Measurements from ENCODE around the gene PRR14. TPM values are rescaled to one million over a fixed set of nuclear protein-coding genes. Genes with fewer than 3 reads are reported as not detected.

PRR14 gene
- polyA plus RNA-seq, 1 experiment = 5.2 TPM

DNA sequence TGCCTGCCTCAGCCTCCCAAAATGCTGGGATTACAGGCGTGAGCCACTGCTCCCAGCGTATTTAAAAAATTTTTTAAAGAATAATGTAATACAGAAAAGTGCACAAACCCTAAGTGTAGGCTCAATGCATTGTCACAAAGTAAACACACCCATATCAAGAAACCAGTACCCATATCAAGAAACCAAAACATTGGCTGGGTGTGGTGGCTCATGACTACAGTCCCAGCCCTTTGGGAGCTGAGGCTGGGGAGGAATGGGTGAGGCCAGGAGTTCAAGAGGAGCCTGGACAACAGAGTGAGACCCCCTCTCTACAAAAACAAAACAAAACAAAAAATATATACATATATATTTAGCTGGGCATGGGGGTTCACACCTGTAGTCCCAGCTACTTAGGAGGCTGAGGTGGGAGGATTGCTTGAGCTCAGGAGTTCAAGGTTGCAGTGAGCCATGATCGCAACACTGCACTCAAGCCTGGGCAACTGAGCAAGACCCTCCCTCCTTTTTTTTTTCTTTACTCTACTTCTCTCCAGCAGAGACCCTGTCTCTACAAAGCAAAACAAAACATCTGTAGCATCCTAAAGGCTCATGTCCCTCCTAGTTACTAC, 9.3 kb upstream of the PRR14 start:
- TF ChIP-seq, protein P1, sequence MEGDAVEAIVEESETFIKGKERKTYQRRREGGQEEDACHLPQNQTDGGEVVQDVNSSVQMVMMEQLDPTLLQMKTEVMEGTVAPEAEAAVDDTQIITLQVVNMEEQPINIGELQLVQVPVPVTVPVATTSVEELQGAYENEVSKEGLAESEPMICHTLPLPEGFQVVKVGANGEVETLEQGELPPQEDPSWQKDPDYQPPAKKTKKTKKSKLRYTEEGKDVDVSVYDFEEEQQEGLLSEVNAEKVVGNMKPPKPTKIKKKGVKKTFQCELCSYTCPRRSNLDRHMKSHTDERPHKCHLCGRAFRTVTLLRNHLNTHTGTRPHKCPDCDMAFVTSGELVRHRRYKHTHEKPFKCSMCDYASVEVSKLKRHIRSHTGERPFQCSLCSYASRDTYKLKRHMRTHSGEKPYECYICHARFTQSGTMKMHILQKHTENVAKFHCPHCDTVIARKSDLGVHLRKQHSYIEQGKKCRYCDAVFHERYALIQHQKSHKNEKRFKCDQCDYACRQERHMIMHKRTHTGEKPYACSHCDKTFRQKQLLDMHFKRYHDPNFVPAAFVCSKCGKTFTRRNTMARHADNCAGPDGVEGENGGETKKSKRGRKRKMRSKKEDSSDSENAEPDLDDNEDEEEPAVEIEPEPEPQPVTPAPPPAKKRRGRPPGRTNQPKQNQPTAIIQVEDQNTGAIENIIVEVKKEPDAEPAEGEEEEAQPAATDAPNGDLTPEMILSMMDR (IDR thresholded peaks at IDR 0.05; ENCODE audit: insufficient read depth, low read depth, low read length) = no peak
- no peak for DNase-seq (ENCODE audit: low read depth)
- ChIA-PET CTCF (interaction anchor here (0.8 to 1.1 kb wide), 3 partner anchors 9 to 43 kb away, joined by 3 to 4 read pairs (median 3); partner anchors contain the start of gene PRR14), POLR2A (no interaction called here)
- H3K27me3 ChIP-seq (ENCODE audit: control insufficient read depth, insufficient read depth, low read length) = no peaks in the 10 kb centered on the region; the same call in 1 of the 2 replicates
- H3K4me3 ChIP-seq (ENCODE audit: low read depth, low read length) = no peak overlapping the region
- no peaks in the 10 kb centered on the region for H3K36me3 ChIP-seq (ENCODE audit: control insufficient read depth, insufficient read depth, low read length)

DNA sequence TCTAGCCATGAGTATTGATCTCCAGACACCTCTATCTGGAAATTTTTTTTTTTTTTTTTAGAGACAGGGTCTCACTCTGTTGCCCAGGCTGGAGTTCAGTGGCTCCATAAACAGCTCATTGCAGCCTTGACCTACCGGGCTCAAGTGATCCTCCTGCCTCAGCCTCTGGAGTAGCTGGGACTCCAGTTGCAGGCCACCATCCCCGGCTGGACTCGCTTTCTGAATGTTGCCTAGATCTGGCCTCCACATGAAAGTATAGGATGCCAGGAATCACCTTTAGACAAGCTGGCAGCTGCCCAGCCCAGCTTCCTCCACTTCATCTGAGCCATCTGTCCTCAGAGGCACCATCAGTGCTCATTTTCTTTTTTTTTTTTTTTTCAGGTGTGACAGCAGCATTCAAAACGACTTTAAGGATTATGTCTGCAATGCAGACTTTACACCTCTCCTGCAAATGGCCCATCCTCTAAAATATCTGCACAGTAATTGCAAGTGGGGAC, 6.4 kb upstream of the PRR14 start:
- DNase-seq (ENCODE audit: low read depth) = no peak
- Histone ChIP-seq H3K4me3 (ENCODE audit: low read depth, low read length) (no peak overlapping the region), H3K36me3 (ENCODE audit: control insufficient read depth, insufficient read depth, low read length) (no peaks in the 10 kb centered on the region), H3K27me3 (ENCODE audit: control insufficient read depth, insufficient read depth, low read length) (no peaks in the 10 kb centered on the region; the same call in 1 of the 2 replicates)
- TF ChIP-seq, protein P1 (IDR thresholded peaks at IDR 0.05; ENCODE audit: insufficient read depth, low read depth, low read length) = no peak
- ChIA-PET POLR2A (no interaction called here), CTCF (interaction anchor here (0.7 to 1.2 kb wide), 2 partner anchors 18 to 195 kb away, joined by 3 read pairs; no protein-coding TSS in a partner anchor)

DNA sequence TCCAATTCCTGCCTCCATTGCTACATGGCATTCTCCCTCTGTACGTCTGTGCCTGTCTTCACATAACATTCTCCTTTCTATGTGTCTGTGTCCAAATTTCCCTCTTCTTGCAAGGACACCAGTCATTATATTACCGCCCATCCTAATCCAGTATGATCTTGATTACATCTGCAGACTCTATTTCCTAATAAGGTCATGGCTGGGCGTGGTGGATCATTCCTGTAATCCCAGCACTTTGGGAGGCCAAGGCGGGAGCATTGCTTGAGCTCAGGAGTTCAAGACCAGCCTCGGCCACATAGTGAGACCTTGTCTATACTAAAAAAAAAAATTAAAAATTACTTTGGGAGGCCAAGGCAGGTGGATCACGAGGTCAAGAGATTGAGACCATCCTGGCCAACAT, 5.0 kb upstream of the PRR14 start:
- no peaks in the 10 kb centered on the region for H3K27me3 ChIP-seq (ENCODE audit: control insufficient read depth, insufficient read depth, low read length)
- H3K4me3 ChIP-seq (ENCODE audit: low read depth, low read length) = no peak overlapping the region
- DNase-seq (ENCODE audit: low read depth) = no peak
- ChIA-PET CTCF (no interaction called here), POLR2A (no interaction called here)
- H3K36me3 ChIP-seq (ENCODE audit: control insufficient read depth, insufficient read depth, low read length) = no peaks in the 10 kb centered on the region
- TF ChIP-seq, protein P1 (IDR thresholded peaks at IDR 0.05; ENCODE audit: insufficient read depth, low read depth, low read length) = no peak

DNA sequence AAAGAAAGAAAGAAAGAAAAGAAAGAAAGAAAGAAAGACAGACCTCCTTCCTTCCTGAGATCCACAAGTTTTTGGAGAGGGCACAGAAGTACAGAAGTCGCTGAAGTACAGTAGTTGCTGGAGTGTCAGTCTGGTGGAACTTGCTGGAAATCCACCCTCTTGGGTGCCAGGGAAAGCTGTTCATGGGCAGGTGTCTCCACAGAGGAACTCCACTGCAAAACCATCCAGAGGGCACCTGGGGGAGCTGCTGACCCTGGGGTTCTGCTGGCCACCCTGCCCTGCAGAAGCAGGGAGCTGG, 3.5 kb upstream of the PRR14 start:
- no peak overlapping the region for H3K4me3 ChIP-seq (ENCODE audit: low read depth, low read length)
- H3K36me3 ChIP-seq (ENCODE audit: control insufficient read depth, insufficient read depth, low read length) = no peaks in the 10 kb centered on the region
- POLR2A ChIA-PET = no interaction called here
- CTCF ChIA-PET = no interaction called here
- H3K27me3 ChIP-seq (ENCODE audit: control insufficient read depth, insufficient read depth, low read length) = no peaks in the 10 kb centered on the region
- DNase-seq (ENCODE audit: low read depth) = no peak
- TF ChIP-seq, protein P1 (IDR thresholded peaks at IDR 0.05; ENCODE audit: insufficient read depth, low read depth, low read length) = no peak

DNA sequence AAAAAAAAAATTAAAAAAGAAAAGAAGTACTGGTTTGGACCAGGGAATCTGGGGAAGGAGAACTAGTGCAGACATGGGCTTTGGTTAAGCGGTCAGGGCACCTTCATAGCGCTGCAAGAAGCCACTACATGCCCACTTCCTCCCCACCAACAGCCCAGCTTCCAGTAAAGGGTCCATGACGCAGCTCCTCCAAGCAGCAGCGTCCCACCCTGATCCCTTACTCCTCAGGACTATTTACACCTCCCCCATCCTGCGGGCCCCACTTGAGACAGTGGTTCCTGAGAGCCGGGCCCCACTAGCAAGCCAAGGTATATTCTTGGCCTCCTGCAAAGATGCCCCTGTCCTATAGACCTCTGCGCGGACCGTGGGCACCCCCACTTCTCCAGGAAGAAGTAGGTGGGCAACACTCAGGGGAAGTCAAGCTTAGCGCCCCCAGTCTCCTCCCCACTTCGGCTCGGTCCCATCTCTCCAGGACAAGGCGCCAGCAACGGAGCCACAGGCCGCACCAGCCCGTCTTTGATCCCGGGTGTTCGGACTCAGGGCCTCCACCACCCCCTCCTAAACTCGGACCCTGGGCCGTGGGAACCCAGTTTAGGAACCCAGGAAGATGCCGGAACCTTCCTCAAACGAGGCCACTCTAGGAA, 913 bp upstream of the PRR14 start:
- TF ChIP-seq, protein P1 (IDR thresholded peaks at IDR 0.05; ENCODE audit: insufficient read depth, low read depth, low read length) = no peak
- DNase-seq (ENCODE audit: low read depth) = no peak
- POLR2A ChIA-PET = no interaction called here
- Histone ChIP-seq H3K4me3 (ENCODE audit: low read depth, low read length) (peak overlapping the region; percentile 15), H3K27me3 (ENCODE audit: control insufficient read depth, insufficient read depth, low read length) (no peaks in the 10 kb centered on the region), H3K36me3 (ENCODE audit: control insufficient read depth, insufficient read depth, low read length) (peaks cover 5% of the 10 kb centered on the region)
- CTCF ChIA-PET = interaction anchor here (1.0 to 2.3 kb wide), 7 partner anchors 9 to 44 kb away, joined by 3 to 9 read pairs (median 4); no protein-coding TSS in a partner anchor
